Measurements from ENCODE around the gene RHBDD2. TPM values are rescaled to one million over a fixed set of nuclear protein-coding genes. Genes with fewer than 3 reads are reported as not detected.

The RHBDD2 gene
- total and polyA plus RNA-seq, 7 donors = 14.3 to 45.0 (median 28.2) TPM

DNA sequence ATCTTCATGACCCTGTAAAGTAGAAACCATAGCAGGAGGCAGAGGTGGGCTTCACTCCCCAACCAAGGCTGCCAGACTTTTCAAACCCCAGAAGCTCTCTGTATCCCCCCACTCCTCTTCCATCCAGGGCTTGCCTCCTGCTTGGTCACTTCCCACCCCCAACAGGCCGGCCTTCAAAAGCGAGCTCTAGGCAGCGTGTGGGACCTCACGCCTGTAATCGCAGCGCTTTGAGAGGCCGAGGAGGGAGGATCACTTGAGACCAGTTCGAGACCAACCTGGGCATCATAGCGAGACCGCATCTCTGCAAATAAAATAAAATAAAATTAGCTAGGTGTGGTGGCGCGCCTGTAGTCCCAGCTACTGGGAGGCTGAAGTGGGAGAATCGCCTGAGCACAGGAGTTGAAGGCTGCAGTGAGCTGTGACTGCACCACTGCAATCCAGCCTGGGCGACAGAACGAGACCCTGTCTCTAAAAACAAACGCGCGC lies 35.4 kb downstream of the RHBDD2 start:
- H3K36me3 ChIP-seq = no peaks in the 10 kb centered on the region
- peak overlapping the region; percentile 89 to 95 (median 92) for H3K27ac ChIP-seq
- intact Hi-C loops (cut with DNase I) = loop anchor here (2.0 kb wide), 1 partner anchor 35 kb away; the partner anchor contains the start of gene RHBDD2
- 30 to 39% methylated on average over 18 of the region's 18 CpGs for WGBS, 2 donors
- TF ChIP-seq POLR2AphosphoS5 (IDR thresholded peaks at IDR 0.05) (no peak), POLR2A (IDR thresholded peaks at IDR 0.05) (no peak)
- H3K9me3 ChIP-seq = no peaks in the 10 kb centered on the region
- no peaks in the 10 kb centered on the region for H3K27me3 ChIP-seq
- H3K4me1 ChIP-seq = peaks cover 0 to 35% (median 22%) of the 10 kb centered on the region in 4 donors
- no peak for DNase-seq
- peak overlapping the region; percentile 86 to 100 (median 88) for H3K4me3 ChIP-seq

GRCh38 chr7:75914655-75915415 lies 36.0 kb downstream of the RHBDD2 start, which contains the start of gene POR:
Gene POR, plus strand, starts transcription at chr7:75915155. Its CDS starts 38,847 bp downstream, at chr7:75954002.
- H3K36me3 ChIP-seq = no peaks in the 10 kb centered on the region
- 0% methylated on average over 82 of the region's 82 CpGs for WGBS, 2 donors
- H3K27me3 ChIP-seq = no peaks in the 10 kb centered on the region
- DNase-seq = peak; percentile 97
- H3K4me1 ChIP-seq = peaks cover 0 to 35% (median 22%) of the 10 kb centered on the region in 4 donors
- no peaks in the 10 kb centered on the region for H3K9me3 ChIP-seq
- intact Hi-C loops (cut with DNase I) = loop anchor here (1.0 to 2.0 kb wide), 3 partner anchors 36 to 79 kb away; partner anchors contain the start of genes RHBDD2 and TMEM120A
- H3K4me3 ChIP-seq = peak within 1 kb of the TSS; percentile 86 to 100 (median 88)
- peak within 1 kb of the TSS; percentile 89 to 95 (median 92) for H3K27ac ChIP-seq
- TF ChIP-seq POLR2AphosphoS5 (IDR thresholded peaks at IDR 0.05) (peak; percentile 98 to 100 (median 100)), POLR2A (IDR thresholded peaks at IDR 0.05) (peak; percentile 88 to 97)
- TF ChIP-seq, protein P1, sequence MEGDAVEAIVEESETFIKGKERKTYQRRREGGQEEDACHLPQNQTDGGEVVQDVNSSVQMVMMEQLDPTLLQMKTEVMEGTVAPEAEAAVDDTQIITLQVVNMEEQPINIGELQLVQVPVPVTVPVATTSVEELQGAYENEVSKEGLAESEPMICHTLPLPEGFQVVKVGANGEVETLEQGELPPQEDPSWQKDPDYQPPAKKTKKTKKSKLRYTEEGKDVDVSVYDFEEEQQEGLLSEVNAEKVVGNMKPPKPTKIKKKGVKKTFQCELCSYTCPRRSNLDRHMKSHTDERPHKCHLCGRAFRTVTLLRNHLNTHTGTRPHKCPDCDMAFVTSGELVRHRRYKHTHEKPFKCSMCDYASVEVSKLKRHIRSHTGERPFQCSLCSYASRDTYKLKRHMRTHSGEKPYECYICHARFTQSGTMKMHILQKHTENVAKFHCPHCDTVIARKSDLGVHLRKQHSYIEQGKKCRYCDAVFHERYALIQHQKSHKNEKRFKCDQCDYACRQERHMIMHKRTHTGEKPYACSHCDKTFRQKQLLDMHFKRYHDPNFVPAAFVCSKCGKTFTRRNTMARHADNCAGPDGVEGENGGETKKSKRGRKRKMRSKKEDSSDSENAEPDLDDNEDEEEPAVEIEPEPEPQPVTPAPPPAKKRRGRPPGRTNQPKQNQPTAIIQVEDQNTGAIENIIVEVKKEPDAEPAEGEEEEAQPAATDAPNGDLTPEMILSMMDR (IDR thresholded peaks at IDR 0.05) = no peak

GRCh38 chr7:75915416-75916156 lies 36.8 kb downstream of the RHBDD2 start:
- intact Hi-C loops (cut with DNase I) = loop anchor here (1.0 to 2.0 kb wide), 3 partner anchors 37 to 79 kb away; partner anchors contain the start of genes RHBDD2 and TMEM120A
- DNase-seq = peak; percentile 77
- no peaks in the 10 kb centered on the region for H3K9me3 ChIP-seq
- no peaks in the 10 kb centered on the region for H3K36me3 ChIP-seq
- TF ChIP-seq, protein P1 (IDR thresholded peaks at IDR 0.05) = no peak
- TF ChIP-seq POLR2A (IDR thresholded peaks at IDR 0.05) (no peak), POLR2AphosphoS5 (IDR thresholded peaks at IDR 0.05) (no peak), EP300 (IDR thresholded peaks at IDR 0.05) (no peak)
- peak overlapping the region; percentile 86 to 100 (median 88) for H3K4me3 ChIP-seq
- H3K4me1 ChIP-seq = peaks cover 0 to 35% (median 22%) of the 10 kb centered on the region in 4 donors
- peak overlapping the region; percentile 89 to 95 (median 92) for H3K27ac ChIP-seq
- 1% methylated on average over 32 of the region's 32 CpGs for WGBS, 2 donors
- H3K27me3 ChIP-seq = no peaks in the 10 kb centered on the region

- 71 to 75% methylated on average over 5 of the region's 5 CpGs for WGBS, 2 donors
- H3K36me3 ChIP-seq = no peaks in the 10 kb centered on the region
- peak overlapping the region in 3 of 4 donors; percentile 91 to 95 (median 93) for H3K27ac ChIP-seq
- no peak for DNase-seq
- no peaks in the 10 kb centered on the region for H3K27me3 ChIP-seq
- no peaks in the 10 kb centered on the region for H3K9me3 ChIP-seq
- H3K4me1 ChIP-seq = peaks cover 0 to 35% (median 22%) of the 10 kb centered on the region in 4 donors
- TF ChIP-seq, protein P1 (IDR thresholded peaks at IDR 0.05) = no peak
- no peak for TF ChIP-seq POLR2AphosphoS5 (IDR thresholded peaks at IDR 0.05)
- intact Hi-C loops (cut with DNase I) = no loop called here
- H3K4me3 ChIP-seq = peak overlapping the region in 3 of 4 donors; percentile 86 to 100 (median 89)
Observed at GRCh38 chr7:75916259-75916658, 37.4 kb downstream of the RHBDD2 start.

Data from sigmoid colon (tissue), 7 donors.